ENCODE results near the gene PHYHD1. TPM values are rescaled to one million over a fixed set of nuclear protein-coding genes. Genes with fewer than 3 reads are reported as not detected.

PHYHD1 gene
- total RNA-seq, 1 donor from 2014 or later, result 20.3 TPM

DNA sequence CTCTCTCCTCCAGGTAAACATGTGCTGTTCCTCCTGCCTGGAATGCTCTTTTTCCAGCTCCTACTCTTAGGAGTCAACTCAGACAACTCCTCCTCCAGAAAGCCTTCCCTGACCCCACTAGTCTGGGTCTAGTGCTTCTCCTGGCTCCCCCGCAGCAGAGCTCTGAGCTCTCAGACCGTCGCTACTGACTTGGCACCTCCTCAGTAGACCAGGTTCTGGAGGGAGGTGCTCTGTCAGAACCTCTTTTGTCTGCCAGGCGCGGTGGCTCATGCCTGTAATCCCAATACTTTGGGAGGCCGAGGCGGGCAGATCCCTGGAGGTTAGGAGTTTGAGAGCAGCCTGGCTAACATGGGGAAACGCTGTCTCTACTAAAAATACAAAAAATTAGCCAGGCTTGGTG lies 35.4 kb upstream of the PHYHD1 start:
- H3K36me3 ChIP-seq, result peaks cover 40% of the 10 kb centered on the region
- H3K27ac ChIP-seq (replicated peaks), result peak overlapping the region; percentile 98
- H3K4me3 ChIP-seq, result peak overlapping the region; percentile 94
- no peaks in the 10 kb centered on the region for H3K9me3 ChIP-seq (replicated peaks)
- no peaks in the 10 kb centered on the region for H3K27me3 ChIP-seq (ENCODE audit: low read depth)
- no peak for DNase-seq
- TF ChIP-seq, protein P1, sequence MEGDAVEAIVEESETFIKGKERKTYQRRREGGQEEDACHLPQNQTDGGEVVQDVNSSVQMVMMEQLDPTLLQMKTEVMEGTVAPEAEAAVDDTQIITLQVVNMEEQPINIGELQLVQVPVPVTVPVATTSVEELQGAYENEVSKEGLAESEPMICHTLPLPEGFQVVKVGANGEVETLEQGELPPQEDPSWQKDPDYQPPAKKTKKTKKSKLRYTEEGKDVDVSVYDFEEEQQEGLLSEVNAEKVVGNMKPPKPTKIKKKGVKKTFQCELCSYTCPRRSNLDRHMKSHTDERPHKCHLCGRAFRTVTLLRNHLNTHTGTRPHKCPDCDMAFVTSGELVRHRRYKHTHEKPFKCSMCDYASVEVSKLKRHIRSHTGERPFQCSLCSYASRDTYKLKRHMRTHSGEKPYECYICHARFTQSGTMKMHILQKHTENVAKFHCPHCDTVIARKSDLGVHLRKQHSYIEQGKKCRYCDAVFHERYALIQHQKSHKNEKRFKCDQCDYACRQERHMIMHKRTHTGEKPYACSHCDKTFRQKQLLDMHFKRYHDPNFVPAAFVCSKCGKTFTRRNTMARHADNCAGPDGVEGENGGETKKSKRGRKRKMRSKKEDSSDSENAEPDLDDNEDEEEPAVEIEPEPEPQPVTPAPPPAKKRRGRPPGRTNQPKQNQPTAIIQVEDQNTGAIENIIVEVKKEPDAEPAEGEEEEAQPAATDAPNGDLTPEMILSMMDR (IDR thresholded peaks at IDR 0.05; ENCODE audit: borderline replicate concordance), result no peak
- peaks cover 91% of the 10 kb centered on the region for H3K4me1 ChIP-seq
- intact Hi-C loops (cut with micrococcal nuclease), result no loop called here

- peaks cover 43% of the 10 kb centered on the region for H3K36me3 ChIP-seq
- H3K27me3 ChIP-seq (ENCODE audit: low read depth), result no peaks in the 10 kb centered on the region
- H3K4me3 ChIP-seq, result peak overlapping the region; percentile 94
- peak overlapping the region; percentile 98 for H3K27ac ChIP-seq (replicated peaks)
- TF ChIP-seq, protein P1 (IDR thresholded peaks at IDR 0.05; ENCODE audit: borderline replicate concordance), result no peak
- no peaks in the 10 kb centered on the region for H3K9me3 ChIP-seq (replicated peaks)
- H3K4me1 ChIP-seq, result peaks cover 91% of the 10 kb centered on the region
- intact Hi-C loops (cut with micrococcal nuclease), result no loop called here
- no peak for DNase-seq
Observed at GRCh38 chr9:128885798-128886197, 35.0 kb upstream of the PHYHD1 start.

DNA sequence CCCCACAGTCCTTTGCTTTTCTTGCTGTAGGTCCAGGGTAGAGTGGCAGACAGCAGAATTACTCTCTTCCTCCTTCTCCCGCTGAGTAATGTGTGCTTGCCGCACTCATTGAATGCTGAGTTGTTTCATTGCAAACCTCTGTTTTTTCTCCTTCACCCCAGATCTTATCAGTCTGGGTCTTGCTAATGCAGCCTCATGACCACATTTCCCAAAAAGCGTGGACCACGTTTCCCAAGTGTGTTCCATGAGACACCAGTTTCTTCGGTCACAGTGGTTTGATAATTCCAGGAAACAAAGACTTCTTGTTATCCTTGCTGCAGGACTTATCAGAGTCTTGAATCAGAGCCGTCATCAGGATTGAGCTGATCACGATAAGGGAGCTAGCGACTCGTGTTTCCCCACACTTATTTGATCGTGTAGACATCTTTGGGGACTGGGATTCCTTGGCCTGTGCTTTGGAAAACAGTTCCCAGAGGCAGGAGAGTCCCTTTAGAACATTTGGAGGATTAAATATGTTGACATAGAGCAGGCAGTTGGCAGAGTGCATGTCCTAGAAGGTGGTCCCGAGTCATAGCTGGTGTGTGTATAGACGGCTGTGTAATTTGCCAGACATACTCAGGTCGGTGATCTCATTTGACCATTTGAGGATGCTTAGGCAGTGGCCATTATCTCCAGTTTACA lies 34.4 kb upstream of the PHYHD1 start:
- peaks cover 91% of the 10 kb centered on the region for H3K4me1 ChIP-seq
- H3K4me3 ChIP-seq, result peak overlapping the region; percentile 94
- H3K9me3 ChIP-seq (replicated peaks), result no peaks in the 10 kb centered on the region
- H3K27ac ChIP-seq (replicated peaks), result peak overlapping the region; percentile 98
- DNase-seq, result no peak
- intact Hi-C loops (cut with micrococcal nuclease), result no loop called here
- TF ChIP-seq, protein P1 (IDR thresholded peaks at IDR 0.05; ENCODE audit: borderline replicate concordance), result no peak
- no peaks in the 10 kb centered on the region for H3K27me3 ChIP-seq (ENCODE audit: low read depth)
- H3K36me3 ChIP-seq, result peaks cover 43% of the 10 kb centered on the region

GRCh38 chr9:128887049-128887448 lies 33.7 kb upstream of the PHYHD1 start:
- H3K27me3 ChIP-seq (ENCODE audit: low read depth), result no peaks in the 10 kb centered on the region
- no peak for DNase-seq
- peak overlapping the region; percentile 98 for H3K27ac ChIP-seq (replicated peaks)
- H3K36me3 ChIP-seq, result peaks cover 43% of the 10 kb centered on the region
- TF ChIP-seq, protein P1 (IDR thresholded peaks at IDR 0.05; ENCODE audit: borderline replicate concordance), result no peak
- H3K9me3 ChIP-seq (replicated peaks), result no peaks in the 10 kb centered on the region
- intact Hi-C loops (cut with micrococcal nuclease), result no loop called here
- H3K4me3 ChIP-seq, result no peak overlapping the region
- H3K4me1 ChIP-seq, result peaks cover 93% of the 10 kb centered on the region

DNA sequence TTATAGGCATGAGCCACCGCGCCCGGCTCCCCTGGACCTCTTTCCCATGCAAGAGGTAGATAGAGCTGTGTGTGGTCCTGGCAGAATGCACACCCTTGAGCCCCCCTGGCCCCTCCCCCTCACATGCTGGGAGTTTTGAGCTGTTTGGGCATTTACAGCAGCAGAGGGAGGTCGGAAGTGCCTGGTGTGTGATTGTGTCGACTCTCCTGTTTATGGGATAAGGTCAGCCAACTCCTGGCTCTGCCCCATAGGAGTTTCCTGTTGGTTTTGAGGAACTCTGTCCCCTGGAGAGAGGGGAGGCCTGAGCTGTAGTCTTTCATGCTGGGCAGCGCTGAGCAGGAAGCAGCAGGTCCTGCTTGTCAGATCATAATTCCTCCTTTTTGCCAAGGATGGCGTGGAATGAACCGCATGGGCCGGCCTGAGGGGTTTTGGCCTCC lies 32.9 kb upstream of the PHYHD1 start:
- intact Hi-C loops (cut with micrococcal nuclease), result no loop called here
- TF ChIP-seq, protein P1 (IDR thresholded peaks at IDR 0.05; ENCODE audit: borderline replicate concordance), result no peak
- Histone ChIP-seq H3K27me3 (ENCODE audit: low read depth) (no peaks in the 10 kb centered on the region), H3K27ac (replicated peaks) (peak overlapping the region; percentile 98), H3K9me3 (replicated peaks) (no peaks in the 10 kb centered on the region), H3K4me1 (peaks cover 93% of the 10 kb centered on the region), H3K4me3 (peak overlapping the region; percentile 23), H3K36me3 (peaks cover 44% of the 10 kb centered on the region)
- no peak for DNase-seq

Data from left ventricle myocardium inferior (tissue), 1 donor.